HL-60 (cell line): ENCODE data around the gene PPP1R7.

Experiments
- DNase-seq, 2 experiments: peaks; one replicate each; pipeline ENCODE4 v3.0.0-alpha.2; 2010 to 2020; ENCODE audit warnings: low read depth in 1 of 2, low spot score in 1 of 2
- H3K27ac ChIP-seq: fragments of 250-450 bp; sonication (Bioruptor Pico); replicated peaks from 2 replicates; pipeline ENCODE4 v1.5.1; 2020; ENCODE audit warnings: mild to moderate bottlenecking, moderate library complexity
- H3K27me3 ChIP-seq: fragments of 250-450 bp; sonication (Bioruptor Pico); 2 replicates; pipeline ENCODE4 v1.5.1; 2021; ENCODE audit warnings: mild to moderate bottlenecking, moderate library complexity; ENCODE audit not compliant: insufficient read depth, poor library complexity, severe bottlenecking
- H3K4me3 ChIP-seq: replicated peaks from 2 replicates; pipeline ENCODE4 v1.5.1; 2011; ENCODE audit warnings: mild to moderate bottlenecking, control low read depth, low read length; ENCODE audit not compliant: insufficient read depth
- GABPA ChIP-seq: IDR thresholded peaks from 2 replicates; pipeline ENCODE4 v1.6.1; 2012; ENCODE audit warnings: low read depth
- POLR2AphosphoS5 ChIP-seq: IDR thresholded peaks from 2 replicates; pipeline ENCODE4 v1.6.1; 2012; ENCODE audit warnings: low read depth
- SPI1 ChIP-seq: IDR thresholded peaks from 2 replicates; pipeline ENCODE4 v1.6.1; 2012; ENCODE audit warnings: low read depth, mild to moderate bottlenecking, borderline replicate concordance
- TF ChIP-seq, protein P1 (sequence below): IDR thresholded peaks from 2 replicates; pipeline ENCODE4 v1.6.1; 2012; ENCODE audit warnings: low read depth; ENCODE audit not compliant: insufficient replicate concordance
- TF ChIP-seq, protein P2 (sequence below): IDR thresholded peaks from one replicate; pipeline ENCODE4 v1.5.1; 2011; ENCODE audit warnings: low read length, control low read depth, inconsistent platforms; ENCODE audit not compliant: insufficient read depth

Gene PPP1R7

GRCh38 chr2:241109210-241110088 is 40.8 kb upstream of the PPP1R7 start:
- Histone ChIP-seq H3K27ac (no peak overlapping the region), H3K27me3 (no peaks in the 10 kb centered on the region), H3K4me3 (no peak overlapping the region)
- TF ChIP-seq, protein P1, sequence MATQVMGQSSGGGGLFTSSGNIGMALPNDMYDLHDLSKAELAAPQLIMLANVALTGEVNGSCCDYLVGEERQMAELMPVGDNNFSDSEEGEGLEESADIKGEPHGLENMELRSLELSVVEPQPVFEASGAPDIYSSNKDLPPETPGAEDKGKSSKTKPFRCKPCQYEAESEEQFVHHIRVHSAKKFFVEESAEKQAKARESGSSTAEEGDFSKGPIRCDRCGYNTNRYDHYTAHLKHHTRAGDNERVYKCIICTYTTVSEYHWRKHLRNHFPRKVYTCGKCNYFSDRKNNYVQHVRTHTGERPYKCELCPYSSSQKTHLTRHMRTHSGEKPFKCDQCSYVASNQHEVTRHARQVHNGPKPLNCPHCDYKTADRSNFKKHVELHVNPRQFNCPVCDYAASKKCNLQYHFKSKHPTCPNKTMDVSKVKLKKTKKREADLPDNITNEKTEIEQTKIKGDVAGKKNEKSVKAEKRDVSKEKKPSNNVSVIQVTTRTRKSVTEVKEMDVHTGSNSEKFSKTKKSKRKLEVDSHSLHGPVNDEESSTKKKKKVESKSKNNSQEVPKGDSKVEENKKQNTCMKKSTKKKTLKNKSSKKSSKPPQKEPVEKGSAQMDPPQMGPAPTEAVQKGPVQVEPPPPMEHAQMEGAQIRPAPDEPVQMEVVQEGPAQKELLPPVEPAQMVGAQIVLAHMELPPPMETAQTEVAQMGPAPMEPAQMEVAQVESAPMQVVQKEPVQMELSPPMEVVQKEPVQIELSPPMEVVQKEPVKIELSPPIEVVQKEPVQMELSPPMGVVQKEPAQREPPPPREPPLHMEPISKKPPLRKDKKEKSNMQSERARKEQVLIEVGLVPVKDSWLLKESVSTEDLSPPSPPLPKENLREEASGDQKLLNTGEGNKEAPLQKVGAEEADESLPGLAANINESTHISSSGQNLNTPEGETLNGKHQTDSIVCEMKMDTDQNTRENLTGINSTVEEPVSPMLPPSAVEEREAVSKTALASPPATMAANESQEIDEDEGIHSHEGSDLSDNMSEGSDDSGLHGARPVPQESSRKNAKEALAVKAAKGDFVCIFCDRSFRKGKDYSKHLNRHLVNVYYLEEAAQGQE, result no peak
- TF ChIP-seq SPI1 (no peak), GABPA (no peak), POLR2AphosphoS5 (no peak)
- TF ChIP-seq, protein P2, sequence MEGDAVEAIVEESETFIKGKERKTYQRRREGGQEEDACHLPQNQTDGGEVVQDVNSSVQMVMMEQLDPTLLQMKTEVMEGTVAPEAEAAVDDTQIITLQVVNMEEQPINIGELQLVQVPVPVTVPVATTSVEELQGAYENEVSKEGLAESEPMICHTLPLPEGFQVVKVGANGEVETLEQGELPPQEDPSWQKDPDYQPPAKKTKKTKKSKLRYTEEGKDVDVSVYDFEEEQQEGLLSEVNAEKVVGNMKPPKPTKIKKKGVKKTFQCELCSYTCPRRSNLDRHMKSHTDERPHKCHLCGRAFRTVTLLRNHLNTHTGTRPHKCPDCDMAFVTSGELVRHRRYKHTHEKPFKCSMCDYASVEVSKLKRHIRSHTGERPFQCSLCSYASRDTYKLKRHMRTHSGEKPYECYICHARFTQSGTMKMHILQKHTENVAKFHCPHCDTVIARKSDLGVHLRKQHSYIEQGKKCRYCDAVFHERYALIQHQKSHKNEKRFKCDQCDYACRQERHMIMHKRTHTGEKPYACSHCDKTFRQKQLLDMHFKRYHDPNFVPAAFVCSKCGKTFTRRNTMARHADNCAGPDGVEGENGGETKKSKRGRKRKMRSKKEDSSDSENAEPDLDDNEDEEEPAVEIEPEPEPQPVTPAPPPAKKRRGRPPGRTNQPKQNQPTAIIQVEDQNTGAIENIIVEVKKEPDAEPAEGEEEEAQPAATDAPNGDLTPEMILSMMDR, result no peak
- no peak for DNase-seq

DNA sequence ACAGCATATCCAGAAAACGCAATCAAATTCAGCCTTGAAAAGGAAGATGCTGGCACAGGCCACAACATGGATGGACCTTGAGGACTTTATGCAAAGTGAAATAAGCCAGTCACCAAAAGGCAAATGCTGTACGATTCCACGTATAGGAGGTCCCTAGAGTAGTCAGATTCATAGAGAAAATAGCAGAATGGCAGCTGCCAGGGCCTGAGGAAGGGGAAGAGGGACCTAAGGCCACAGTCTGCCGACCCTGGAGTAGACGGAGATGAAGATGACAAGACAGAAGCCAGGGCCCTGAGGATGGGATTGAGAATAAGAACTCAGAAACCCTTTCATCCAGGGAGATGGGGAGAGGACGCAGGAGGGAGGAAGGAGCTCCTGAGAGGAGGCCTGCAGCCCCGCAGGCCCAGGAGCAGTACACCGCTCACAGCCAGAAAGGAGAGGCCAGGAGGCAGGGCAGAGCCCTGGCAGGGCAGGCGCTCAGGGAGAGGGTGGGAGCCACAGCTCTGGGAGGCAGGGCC is 40.1 kb upstream of the PPP1R7 start:
- Histone ChIP-seq H3K27me3 (no peaks in the 10 kb centered on the region), H3K27ac (no peak overlapping the region), H3K4me3 (no peak overlapping the region)
- DNase-seq, result no peak
- TF ChIP-seq SPI1 (no peak), GABPA (no peak), POLR2AphosphoS5 (no peak)
- TF ChIP-seq, protein P1, result no peak
- TF ChIP-seq, protein P2, result no peak

GRCh38 chr2:241110607-241111439 is 39.4 kb upstream of the PPP1R7 start:
- Histone ChIP-seq H3K27me3 (no peaks in the 10 kb centered on the region), H3K4me3 (no peak overlapping the region), H3K27ac (no peak overlapping the region)
- DNase-seq, result no peak
- TF ChIP-seq POLR2AphosphoS5, result no peak

GRCh38 chr2:241111440-241111805 is 38.8 kb upstream of the PPP1R7 start:
- Histone ChIP-seq H3K27ac (no peak overlapping the region), H3K27me3 (no peaks in the 10 kb centered on the region), H3K4me3 (no peak overlapping the region)
- DNase-seq, result no peak
- TF ChIP-seq GABPA, result no peak
- TF ChIP-seq POLR2AphosphoS5, result no peak
- TF ChIP-seq, protein P1, result no peak
- TF ChIP-seq, protein P2, result no peak
- no peak for TF ChIP-seq SPI1
